ENCODE data around the gene GGA1.

DNA sequence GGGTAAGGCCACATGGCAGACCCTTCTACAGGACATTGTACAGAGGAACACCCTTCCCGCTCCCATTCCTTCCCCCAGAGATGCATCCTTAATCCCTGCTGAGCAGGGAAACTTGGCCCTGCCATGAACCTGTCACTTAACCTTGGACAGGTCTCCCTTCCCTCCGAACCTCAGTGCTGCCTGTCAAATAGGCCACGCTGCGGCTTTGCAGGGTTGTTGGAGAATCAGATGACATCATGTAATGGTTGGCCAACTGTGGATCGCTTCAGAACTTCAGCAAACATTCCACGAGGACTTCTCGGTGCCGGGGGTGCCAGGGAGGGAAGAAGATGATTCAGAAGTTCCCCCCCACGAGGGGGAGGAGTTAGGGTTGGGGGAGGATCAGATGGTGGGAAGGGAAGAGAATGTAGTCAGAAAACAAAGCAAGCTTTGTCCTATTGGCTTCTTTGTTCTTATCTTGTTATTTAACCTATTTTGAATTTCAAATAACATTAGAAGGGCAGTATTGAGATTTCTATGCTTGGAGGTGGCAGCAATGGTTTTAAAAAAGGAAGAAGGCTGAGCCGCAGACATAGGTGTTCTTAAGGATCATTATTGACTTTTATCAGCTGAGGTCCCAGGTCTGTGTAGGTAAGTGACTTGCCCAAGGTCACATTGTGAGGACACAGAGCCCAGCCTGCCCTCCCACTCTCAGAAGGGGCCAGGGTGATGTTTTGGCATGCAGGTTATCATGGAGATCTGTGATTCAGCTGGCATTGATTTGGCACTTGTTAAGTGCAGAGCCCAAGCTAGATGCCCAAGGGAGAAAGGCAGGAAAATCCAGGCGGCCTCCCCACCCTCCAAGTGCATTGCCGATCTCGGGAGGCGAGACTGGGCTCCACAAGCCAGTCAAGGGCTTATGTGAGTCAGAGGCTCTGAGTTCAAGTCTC is 45.2 kb upstream of the GGA1 start:
- TF ChIP-seq, protein P1, sequence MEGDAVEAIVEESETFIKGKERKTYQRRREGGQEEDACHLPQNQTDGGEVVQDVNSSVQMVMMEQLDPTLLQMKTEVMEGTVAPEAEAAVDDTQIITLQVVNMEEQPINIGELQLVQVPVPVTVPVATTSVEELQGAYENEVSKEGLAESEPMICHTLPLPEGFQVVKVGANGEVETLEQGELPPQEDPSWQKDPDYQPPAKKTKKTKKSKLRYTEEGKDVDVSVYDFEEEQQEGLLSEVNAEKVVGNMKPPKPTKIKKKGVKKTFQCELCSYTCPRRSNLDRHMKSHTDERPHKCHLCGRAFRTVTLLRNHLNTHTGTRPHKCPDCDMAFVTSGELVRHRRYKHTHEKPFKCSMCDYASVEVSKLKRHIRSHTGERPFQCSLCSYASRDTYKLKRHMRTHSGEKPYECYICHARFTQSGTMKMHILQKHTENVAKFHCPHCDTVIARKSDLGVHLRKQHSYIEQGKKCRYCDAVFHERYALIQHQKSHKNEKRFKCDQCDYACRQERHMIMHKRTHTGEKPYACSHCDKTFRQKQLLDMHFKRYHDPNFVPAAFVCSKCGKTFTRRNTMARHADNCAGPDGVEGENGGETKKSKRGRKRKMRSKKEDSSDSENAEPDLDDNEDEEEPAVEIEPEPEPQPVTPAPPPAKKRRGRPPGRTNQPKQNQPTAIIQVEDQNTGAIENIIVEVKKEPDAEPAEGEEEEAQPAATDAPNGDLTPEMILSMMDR (IDR thresholded peaks at IDR 0.05) = no peak
- TF ChIP-seq POLR2A (IDR thresholded peaks at IDR 0.05) = no peak

All from heart left ventricle (tissue), 13 donors.